Hematopoietic multipotent progenitor cell (in vitro differentiated cells): ENCODE data around the gene RAB7A. TPM values are rescaled to one million over a fixed set of nuclear protein-coding genes. Genes with fewer than 3 reads are reported as not detected.

Source experiments
- DNase-seq, 3 donors: peaks; one replicate each; pipeline ENCODE4 v3.0.0-alpha.2; 2011 to 2015; ENCODE audit warnings: low read depth in 2 of 3, low spot score in 2 of 3
- total RNA-seq: library from RNA; depleted of rRNA; stranded (reverse); fragments of >200 nt; gene quantifications from one replicate; pipeline ENCODE4 v1.2.3, GENCODE V29; 2012

The RAB7A gene
- 51.4 TPM for total RNA-seq

DNA sequence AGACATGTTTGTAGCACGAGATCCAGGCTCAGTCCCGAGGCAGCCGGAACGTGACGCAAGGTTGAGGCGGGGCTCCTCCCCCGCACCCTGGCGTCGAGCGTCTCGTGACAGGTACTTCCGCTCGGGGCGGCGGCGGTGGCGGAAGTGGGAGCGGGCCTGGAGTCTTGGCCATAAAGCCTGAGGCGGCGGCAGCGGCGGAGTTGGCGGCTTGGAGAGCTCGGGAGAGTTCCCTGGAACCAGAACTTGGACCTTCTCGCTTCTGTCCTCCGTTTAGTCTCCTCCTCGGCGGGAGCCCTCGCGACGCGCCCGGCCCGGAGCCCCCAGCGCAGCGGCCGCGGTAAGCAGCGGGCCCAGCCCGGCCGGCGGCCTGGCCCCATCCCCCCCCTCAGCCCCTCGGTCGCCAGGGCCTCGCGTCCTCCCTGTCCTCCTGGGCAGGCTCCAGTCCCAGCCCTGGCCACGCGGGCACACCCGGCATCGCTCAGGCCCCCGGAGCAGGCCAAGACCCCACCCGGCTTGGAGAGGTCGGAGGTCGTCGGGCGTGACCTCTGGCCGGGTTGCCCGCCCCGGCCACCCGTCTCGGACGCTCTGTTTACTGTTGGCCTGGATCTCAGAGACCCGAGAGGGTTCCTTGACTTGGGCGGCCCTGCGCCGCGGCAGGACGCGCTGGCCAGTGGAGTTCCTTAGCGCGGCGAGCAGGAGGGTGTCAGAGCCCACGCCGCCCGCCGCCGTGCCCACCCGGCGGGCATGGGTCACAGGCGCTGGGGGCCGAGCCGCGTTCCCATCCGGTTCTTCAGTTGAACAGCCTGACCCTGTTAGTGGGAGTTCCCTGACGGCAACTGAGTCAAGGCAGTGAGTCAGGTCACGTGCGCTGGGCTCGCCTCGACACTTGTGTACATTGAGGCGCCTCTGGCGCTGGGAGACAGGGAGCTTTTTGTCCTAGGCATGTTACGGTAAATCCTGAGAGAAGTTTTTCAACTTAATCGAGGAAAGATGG, at the start of gene RAB7A:
TSS of gene RAB7A (plus strand) at position 161 of the 994 bp plus-strand sequence. CDS start 69,185 bp downstream, outside the sequence.
- peak; percentile 91 to 98 (median 98) for DNase-seq

DNA sequence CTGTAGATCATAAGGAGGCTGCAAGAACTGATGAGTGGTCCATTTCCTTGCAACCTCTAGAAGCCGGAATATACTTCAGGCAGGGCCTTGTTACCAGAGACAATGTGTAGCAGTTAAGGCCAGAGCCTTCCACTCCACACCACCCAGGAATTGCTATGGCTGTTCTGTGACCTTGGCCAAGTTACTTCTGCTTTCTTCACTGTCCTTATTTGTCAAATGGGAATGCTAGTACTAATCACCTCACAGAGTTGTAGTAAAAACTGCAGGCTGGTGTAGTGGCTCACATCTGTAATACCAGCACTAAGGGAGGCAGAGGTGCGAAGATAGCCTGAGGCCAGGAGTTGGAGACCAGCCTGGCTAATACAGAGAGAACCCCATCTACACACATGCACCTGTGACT, 46.6 kb upstream of the RAB7A start:
- DNase-seq = no peak

DNA sequence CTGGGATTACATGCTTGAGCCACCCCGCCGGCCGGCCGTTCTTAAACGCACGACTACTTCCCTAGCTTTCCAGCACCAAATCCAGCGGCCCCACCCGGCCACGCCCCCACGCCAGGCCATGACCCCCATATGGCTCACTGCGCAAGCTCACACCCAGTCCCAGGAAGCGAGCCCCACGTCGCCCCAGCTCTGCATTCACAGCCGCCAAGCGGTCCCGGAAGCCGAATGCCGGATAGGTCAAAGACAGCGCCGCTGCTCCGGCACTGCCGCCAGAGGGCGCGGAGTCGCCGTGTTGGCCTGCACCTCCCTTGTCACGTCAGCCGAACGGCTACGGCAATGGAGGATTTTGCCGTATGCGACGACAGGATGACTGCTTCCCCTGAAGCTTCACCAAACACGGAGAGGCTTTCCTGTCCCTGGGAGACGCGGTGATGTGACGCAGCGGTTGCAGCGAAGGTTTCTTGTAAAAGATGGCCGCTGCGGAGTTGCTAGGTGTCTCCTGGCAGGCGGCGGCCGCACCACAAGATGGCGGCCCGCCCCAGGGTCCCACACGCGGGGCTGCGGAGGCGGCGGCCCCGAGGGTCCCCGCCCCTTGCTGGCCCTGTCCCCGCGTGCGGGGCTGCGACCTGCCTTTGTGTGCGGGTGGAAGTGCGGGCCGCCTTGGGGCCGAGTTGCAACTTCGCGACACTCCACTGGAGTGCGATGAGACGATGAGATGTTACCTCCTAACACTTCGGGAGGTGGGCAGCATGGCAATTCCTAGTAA, 45.2 kb upstream of the RAB7A start:
- DNase-seq = peak; percentile 94 to 97 (median 96)

DNA sequence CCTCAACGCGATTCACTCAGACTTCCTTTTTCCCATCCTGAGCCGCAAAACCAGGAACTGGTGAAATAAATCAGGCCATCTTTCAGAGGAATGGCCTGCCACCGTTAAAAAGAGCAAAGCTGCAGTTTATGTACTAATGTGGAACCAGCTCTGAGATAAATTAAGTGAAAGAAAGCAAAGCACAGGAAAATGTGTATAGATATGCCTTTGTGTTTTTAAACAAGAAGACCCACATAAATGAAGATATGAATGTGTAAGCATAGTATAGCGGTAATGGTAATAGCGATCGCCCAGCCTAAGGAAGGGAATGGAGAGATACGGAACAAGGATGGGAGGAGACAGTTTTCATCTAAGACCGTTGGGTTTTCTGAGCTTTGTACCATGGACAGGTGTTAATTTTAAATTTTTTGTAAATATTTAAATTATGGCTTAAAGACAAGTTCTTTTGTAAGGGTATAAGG, 44.6 kb upstream of the RAB7A start:
- no peak for DNase-seq

DNA sequence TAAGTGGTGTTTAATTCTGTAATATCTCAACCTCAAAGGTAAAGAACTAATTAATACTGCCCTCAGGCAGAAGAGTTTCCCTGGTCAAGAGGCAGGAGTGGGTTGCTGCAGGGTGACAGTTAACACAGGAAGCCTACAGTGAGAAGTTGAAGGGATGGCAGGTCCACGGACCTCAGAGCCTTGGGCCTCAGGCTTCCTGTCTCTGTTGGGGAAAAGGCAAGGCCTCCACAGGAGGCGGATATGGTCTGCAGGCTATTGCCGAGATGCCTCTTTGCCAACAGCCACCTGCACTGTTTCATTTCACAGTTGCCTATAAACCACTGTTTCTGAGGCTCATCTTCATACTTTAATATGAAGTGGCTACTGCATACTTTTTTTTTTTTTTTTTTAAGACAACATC, 42.0 kb upstream of the RAB7A start:
- peak in 2 of 3 donors; percentile 35 to 68 for DNase-seq

DNA sequence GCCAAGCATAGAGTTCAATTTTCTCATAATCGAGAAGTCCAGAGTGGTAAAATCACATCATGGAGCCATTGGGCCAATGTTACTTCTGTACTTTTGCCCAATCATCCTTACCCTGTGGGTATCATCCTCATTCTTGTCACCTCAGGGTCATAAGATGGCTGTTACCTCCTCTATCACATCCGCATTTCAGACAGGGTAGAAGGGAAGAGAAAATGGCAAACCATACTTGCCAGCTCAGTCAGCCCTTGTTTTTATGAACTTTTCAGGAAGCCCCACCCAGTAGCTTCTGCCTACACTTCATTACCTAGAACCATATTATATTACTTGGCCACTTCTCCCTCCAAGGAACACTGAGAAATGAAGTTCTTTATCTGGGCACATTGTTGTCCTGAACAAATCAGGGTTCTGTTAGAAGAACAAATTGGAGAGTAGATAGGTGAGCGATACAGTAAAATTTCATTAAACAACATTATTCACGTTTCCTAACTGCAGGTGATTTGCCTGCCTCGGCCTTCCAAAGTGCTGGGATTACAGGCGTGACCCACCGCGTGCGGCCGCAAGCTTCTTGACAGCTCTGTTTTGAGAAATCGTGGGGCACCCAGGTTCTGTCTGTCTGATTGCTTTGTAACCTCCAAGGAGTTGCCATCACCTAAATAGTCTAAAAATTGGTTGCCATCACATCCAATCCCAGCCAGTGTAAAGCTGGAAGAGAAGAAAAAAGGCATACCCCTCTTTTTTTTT, 40.8 kb upstream of the RAB7A start:
- DNase-seq = no peak

DNA sequence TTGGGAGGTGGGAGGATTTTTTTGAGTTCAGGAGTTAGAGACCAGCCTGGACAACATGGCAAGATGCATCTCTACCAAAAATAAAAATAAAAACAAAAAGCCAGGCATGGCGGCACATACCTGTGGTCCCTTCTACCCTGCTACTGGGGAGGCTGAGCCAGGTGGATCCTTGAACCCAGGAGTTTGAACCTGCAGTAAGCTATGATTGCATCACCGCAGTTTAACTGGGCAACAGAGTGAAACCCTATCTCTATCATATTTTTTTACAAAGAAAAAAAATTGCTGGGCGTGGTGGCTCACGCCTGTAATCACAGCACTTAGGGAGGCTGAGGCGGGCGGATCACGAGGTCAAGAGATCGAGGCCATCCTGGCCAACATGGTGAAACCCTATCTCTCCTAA, 39.5 kb upstream of the RAB7A start:
- DNase-seq = no peak

DNA sequence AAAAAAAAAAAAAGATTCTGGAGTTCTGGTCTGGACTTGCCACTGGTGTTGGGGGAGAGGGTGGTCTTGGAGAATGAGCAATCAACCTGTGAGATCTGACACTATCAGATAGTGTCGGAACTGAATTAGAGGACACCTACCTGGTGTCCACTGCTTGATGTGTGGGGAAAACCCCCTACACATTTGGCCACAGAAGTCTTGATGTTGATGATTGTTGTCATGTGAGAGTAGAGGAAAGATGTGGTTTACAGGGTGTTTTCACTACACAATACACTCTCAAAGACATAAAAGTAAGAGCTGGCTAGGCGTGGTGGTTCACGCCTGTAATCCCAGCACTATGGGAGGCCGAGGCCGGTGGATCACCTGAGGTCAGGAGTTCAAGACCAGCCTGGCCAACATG, 36.9 kb upstream of the RAB7A start:
- DNase-seq = no peak

DNA sequence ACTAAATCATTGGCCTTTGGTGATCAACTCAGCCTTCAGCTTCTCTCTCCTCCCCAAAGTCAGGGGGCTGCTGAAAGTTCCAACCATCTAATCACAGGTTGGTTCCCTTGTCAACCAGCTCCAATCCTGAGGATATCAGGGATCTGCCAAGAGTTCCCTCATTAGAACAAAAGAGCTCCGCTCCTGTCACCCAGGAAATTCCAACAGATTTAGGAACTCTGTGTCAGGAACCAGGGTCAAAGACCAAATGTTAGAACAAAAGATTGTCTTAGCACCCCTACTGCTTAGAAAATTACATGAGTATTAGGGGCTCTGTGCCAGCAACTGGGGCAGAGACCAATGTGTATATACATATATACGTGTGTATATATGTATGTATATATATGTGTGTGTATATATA, 32.3 kb upstream of the RAB7A start:
- no peak for DNase-seq

DNA sequence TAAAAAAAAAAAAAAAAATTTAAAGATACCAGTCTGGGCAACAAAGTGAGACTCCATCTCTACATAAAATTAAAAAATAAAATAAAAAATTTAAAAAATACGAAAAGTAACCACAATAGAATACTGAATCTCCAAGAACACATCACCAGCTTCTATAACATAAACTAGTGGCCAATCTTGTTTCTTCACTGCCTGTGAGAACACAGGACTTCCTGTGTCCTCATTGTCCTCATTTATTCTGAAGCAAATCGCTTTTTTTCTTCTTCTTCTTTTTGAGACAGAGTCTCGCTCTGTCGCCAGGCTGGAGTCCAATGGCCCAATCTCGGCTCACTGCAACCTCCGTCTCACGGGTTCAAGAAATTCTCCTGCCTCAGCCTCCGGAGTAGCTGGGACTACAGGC, 28.6 kb upstream of the RAB7A start:
- DNase-seq = peak in 1 of 3 donors; percentile 43

DNA sequence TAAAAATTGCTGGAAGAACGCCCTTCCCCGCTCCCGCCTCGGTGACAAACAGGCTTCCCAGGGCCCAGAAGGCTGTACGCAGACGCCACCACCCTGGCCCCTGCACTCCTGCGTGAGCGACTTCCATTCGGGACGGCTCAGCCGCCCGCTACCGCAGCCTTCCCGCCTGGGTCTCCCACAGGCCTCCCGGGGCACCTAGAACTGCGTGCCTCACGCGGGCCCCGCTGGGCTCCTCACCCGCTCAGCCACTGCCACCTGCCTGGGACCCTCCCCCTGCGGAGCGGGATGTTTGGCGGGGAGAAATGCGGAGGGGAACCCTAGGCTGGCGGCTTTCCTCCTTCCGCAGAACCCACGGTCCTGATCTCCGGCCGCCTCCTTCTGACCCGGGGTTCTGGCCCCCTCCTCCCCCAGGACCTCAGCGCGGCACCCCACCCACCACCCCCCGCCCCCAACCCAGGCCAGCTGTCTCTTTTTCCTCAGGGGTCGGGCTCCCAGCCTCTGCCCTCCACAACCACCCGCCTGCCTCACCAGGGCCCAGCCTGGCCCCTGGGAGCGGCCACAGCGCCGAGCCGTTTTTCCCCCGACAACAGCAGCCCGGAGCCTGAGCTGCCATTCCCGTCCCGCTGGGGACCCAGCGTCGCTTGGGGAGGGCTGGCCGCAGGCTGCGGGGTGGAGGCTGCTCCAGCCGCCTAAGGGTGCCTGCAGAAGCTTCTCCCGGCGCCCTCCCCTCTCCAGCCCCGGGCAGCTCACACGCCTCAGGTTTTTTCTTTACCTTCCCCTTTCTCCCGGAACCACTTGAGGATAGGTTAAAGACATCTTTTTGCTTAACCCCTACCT, 27.6 kb upstream of the RAB7A start:
- DNase-seq = peak in 2 of 3 donors; percentile 35 to 42

DNA sequence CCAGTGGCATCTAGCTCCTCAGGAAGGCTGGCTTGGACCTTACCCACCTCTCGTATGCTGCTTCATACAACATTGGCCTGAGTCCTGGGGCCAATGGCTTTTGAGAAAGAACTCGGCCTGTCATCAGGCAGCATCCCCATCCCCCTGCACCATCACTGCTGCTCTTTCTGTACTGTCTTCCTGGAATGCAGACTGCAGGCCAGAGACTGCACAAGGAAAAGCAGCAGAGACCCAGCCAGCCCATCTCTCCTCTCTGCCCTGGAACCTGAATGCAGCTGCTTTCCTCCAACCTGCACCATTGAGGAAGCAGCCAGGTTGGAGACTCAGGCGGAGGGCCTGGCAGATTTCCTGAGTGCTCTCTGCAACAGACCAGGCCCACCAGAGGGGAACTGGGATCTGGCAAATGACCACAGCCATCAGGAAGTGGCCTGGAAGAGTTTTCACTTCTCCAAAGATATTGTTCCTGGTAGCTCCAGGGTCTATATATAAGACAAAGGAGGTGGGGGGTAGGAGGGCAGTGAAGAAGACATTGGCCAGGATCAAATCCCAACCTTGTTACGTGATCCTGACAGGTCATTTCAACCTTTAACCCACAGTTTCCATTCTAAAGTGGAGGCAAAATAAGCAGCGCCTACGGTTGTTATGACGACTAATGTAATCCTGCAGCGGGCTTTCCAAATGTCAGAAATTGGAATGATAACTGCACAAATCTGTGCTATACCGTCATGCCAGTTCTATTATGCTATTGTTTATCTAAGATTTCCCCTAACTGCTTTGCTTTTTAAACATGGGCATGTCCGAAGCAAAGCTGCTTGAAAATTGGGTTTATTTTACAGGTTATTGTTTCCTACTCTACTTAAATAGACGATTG, 24.4 kb upstream of the RAB7A start:
- no peak for DNase-seq

DNA sequence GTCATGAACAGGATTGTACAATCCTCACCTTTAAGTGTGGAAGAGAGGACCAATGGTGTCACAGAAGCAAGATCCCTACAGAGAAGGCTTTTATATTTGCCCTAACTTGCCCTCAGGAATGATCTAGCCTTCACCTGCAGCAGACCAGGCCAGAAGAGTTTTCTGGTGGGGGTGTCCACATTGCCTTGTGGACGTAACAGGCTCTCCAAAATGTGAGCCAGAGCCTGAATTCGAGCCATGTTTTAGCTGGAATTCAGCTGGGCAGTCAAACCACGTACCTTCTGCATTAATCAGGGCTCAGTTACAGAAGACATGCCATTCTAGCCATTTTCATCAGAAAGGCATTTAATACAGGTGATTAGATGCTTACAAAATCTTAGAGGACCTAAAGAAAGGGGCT, 23.6 kb upstream of the RAB7A start:
- no peak for DNase-seq

DNA sequence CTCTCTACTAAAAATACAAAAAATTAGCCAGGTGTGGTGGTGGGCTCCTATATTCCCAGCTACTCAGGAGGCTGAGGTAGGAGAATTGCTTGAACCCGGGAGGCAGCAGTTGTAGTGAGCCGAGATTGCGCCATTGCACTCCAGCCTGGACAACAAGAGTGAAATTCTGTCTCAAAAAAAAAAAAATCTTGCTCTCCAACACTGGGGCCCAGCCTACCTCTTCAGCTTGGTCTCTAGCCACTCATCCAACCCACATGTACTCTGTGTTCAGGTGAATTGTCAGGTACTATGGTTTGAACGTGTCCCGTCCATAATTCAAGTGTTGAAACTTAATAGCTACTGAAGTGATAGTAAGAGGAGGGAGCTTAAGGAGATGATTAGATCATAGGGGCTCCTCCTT, 22.4 kb upstream of the RAB7A start:
- DNase-seq = no peak

DNA sequence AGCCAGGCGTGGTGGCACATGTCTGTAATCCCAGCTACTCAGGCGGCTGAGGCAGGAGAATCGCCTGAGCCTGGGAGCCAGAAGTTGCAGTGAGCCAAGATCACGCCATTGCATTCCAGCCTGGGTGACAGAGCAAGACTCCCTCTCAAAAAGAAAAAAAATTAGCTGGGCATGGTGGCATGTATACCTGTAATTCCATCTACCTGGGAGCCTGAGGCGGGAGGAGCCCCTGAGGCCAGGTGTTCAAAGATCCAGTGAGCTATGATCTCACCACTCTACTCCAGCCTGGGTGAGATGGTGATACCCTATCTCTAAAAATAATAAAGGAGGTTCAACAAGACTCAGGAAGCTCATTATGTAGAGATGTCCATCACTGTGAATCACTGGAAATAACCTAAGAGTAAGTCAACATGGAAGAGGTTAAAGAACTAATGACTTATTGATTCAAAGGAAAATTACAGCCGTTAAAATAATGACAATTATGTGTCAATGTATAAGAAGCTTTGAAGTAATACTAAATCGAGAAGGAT, 19.8 kb upstream of the RAB7A start:
- DNase-seq = no peak

DNA sequence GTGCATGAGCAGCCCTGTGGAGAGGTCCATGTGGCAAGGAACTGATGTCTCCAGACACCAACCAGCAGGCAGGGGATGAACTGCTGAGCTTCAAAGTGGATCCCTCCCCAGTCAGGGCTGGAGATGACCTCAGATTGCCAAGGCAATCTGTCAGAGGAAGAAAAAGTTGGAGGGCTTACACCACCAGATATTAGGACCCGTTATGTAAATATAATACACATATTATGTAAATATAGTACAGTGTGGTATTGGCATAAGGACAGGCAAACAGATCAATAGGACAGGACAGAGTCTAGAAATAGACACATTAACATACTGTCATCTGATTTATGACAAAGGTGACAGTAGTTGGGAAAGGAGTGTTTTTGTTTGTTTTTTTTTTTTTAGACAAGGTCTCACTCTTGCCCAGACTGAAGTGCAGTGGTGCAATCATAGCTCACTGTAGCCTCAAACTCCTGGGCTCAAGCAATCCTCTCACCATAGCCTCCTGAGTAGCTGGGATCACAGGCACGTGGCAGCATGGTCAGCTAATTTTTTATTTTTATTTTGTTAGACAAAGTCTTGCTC, 18.0 kb upstream of the RAB7A start:
- no peak for DNase-seq

DNA sequence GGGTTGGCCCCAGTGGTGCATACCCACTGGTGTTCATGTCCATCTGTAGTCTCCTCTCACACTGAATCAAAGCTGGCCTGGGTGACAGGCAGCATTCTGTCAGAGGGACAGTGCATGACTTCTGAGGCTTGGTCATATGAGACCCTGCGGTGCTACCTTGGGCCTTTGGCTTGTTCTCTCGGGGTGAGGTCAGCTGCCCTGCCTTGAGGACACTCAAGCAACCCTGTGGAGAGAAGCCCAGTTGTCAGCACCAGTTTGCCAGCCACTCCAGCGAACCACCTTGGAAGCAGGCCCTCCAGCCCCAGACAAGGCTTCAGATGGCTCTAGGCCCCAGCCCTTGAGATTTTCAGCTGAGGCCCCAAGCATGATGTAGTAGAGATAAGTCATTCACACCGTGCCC, 16.9 kb upstream of the RAB7A start:
- DNase-seq = no peak

DNA sequence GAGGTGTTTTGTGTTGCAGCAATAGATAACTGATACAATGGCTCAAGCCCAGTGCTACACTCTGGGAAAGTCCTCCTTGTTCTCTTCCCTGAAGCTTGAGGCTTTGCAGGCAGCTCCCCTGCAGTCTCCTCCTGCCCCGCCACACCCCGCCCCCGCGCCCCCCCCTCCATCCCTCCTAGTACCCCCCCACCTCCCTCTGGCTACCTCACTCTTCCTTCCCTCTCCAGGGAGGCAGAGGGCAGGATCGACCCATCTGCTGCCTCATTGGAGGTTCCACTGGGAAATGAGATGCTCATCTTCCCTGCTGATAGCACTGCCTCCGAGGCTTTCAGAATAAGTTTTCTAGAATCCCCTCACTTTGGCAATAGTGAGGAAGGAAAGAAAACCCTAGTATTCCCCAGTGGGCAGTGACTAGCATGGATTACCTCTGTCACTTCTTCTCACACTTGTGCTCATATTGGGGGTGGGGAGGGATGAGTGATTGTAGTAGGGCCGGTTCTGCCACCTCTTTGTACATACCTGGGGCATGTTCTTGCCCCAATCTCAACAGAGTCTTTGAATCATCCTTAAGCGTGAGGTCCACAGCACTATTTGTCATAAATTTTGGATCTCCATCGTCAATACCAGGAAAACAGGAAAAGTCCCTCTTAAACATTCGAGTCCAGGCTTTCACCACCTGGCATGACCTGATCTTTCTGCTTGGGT, 16.3 kb upstream of the RAB7A start:
- DNase-seq = no peak
